Keratinocyte (primary cell): ENCODE measurements around the gene SLC37A3.

Experiments
- EZH2 ChIP-seq: IDR thresholded peaks from one replicate; pipeline ENCODE4 v1.6.1; 2012; ENCODE audit warnings: inconsistent platforms, mild to moderate bottlenecking, low read length, moderate library complexity
- TF ChIP-seq, protein P1 (sequence below), 3 experiments: IDR thresholded peaks in 1 of 3; conservative IDR thresholded peaks in 1 of 3; optimal IDR thresholded peaks in 1 of 3; 2 replicates in 2 of 3; 3 replicates in 1 of 3; pipeline versions ENCODE3 to v1.5.1; 2011; ENCODE audit warnings: low read length in 3 of 3, mild to moderate bottlenecking in 3 of 3, moderate library complexity in 2 of 3, control low read depth in 1 of 3, inconsistent platforms in 1 of 3; ENCODE audit not compliant: insufficient read depth in 2 of 3; ENCODE audit errors: extremely low read depth in 1 of 3

DNA sequence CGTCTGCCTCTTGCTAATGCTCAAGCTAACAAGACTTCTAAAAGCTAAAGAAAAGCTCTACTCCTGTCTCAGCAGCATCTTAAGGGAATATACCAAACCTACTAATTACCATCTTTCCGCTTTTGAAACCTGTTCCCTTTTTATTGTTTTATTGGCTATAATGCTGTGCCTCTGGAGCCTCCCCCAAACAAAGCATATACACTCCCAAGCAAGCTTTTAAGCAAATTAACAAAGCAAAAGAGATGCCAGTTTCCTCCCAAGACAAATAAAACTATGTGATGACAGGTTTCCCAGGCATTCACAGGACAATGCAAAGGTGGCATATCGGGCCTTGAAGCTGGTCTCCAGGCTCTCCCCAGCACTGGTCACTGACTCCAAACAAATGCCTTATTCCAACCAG, 52.9 kb downstream of the SLC37A3 start:
- TF ChIP-seq, protein P1, sequence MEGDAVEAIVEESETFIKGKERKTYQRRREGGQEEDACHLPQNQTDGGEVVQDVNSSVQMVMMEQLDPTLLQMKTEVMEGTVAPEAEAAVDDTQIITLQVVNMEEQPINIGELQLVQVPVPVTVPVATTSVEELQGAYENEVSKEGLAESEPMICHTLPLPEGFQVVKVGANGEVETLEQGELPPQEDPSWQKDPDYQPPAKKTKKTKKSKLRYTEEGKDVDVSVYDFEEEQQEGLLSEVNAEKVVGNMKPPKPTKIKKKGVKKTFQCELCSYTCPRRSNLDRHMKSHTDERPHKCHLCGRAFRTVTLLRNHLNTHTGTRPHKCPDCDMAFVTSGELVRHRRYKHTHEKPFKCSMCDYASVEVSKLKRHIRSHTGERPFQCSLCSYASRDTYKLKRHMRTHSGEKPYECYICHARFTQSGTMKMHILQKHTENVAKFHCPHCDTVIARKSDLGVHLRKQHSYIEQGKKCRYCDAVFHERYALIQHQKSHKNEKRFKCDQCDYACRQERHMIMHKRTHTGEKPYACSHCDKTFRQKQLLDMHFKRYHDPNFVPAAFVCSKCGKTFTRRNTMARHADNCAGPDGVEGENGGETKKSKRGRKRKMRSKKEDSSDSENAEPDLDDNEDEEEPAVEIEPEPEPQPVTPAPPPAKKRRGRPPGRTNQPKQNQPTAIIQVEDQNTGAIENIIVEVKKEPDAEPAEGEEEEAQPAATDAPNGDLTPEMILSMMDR (optimal IDR thresholded peaks at IDR 0.05 in 1 of 3, IDR thresholded peaks at IDR 0.05 in 1 of 3, conservative IDR thresholded peaks at IDR 0.05 in 1 of 3; ENCODE audit: extremely low read depth in 1 of 3, insufficient read depth in 2 of 3, low read length in 3 of 3): no peak
- TF ChIP-seq EZH2: no peak
